Ovary (tissue), 9 donors: ENCODE measurements around the gene PVR. TPM values are rescaled to one million over a fixed set of nuclear protein-coding genes. Genes with fewer than 3 reads are reported as not detected.
"Not testable (repeated sequence)": the region's sequence is repeated elsewhere in the genome, so short reads cannot be mapped to it uniquely, and the experiment has no call there.

Experiments
- DNase-seq, 5 donors: peaks; one replicate each; pipeline ENCODE4 v3.0.0-alpha.2; 2019 to 2020
- H3K27ac ChIP-seq, 2 donors: fragments of 200-600 bp; one replicate each; pipeline versions ENCODE4 v1.5.1 to v1.8.0; 2019 to 2022
- H3K27me3 ChIP-seq: fragments of 200-600 bp; one replicate; pipeline ENCODE4 v1.8.0; 2022
- H3K36me3 ChIP-seq: fragments of 200-600 bp; sonication (generic); one replicate; pipeline ENCODE4 v1.5.1; 2019
- H3K4me1 ChIP-seq: one replicate; pipeline ENCODE4 v1.8.1; 2013; ENCODE audit warnings: mild to moderate bottlenecking, moderate library complexity; ENCODE audit not compliant: insufficient read depth
- H3K4me3 ChIP-seq: fragments of 200-600 bp; sonication (generic); one replicate; pipeline ENCODE4 v1.5.1; 2017
- H3K9me3 ChIP-seq, 2 donors: fragments of 200-600 bp in 1 of 2; sonication (generic) in 1 of 2; one replicate each; pipeline versions ENCODE4 v1.5.1 to v1.8.1; 2013 to 2019; ENCODE audit warnings: mild to moderate bottlenecking in 1 of 2, moderate library complexity in 1 of 2
- EP300 ChIP-seq: sonication (generic); formaldehyde crosslinking; IDR thresholded peaks from one replicate; pipeline ENCODE4 v1.6.1; 2017; ENCODE audit warnings: antibody characterized with exemption
- POLR2A ChIP-seq: fragments of 450-650 bp; IDR thresholded peaks from one replicate; pipeline ENCODE4 v1.6.1; 2017; ENCODE audit warnings: antibody characterized with exemption, mild to moderate bottlenecking, moderate library complexity
- WGBS, 3 donors: extraction: QIAGEN DNeasy Blood & Tissue Kit in 1 of 3; methylation state at CpG; one replicate each; pipeline versions ENCODE4 v1.1.5 to v1.1.7; 2013 to 2017; 5-methylcytosine and 5-hydroxymethylcytosine counted together
- intact Hi-C, 4 donors: fragments of 100-400 bp; cut with DNase I; formaldehyde crosslinking; loops; one replicate each; pipeline versions ENCODE4 v1.11.0 to v1.15.1; 2022 to 2023
- polyA plus RNA-seq, 2 donors: library from polyadenylated mRNA; stranded (reverse); fragments of 200-250 nt in 1 of 2; fragments of 350-450 nt in 1 of 2; fragmentation: Illumina TruSeq in 1 of 2; extraction: RNeasy Lipid Tissue Mini Kit (QIAGEN cat#74804) in 1 of 2; gene quantifications; one replicate each; pipeline ENCODE4 v1.2.3, GENCODE V29; 2013 to 2014
- total RNA-seq, 7 donors: library from RNA; depleted of rRNA in 2 of 7; stranded (reverse); fragments of >200 nt in 2 of 7; fragmentation: NEBNext Ultra II Directional in 3 of 7; extraction: Animal tissue kit (Norgen Biotek cat#: 25700) in 3 of 7; gene quantifications; one replicate each; pipeline versions ENCODE4 v1.1.0 to v1.2.4, GENCODE V29; 2016 to 2023
- TF ChIP-seq, protein P1 (sequence below), 3 donors: fragments of 450-650 bp in 2 of 3; fragments of 200-600 bp in 1 of 3; IDR thresholded peaks; one replicate each; pipeline versions ENCODE4 v1.5.1 to v1.8.0; 2016 to 2022; ENCODE audit warnings: antibody characterized with exemption in 3 of 3, mild to moderate bottlenecking in 1 of 3
- donor health status: DM: no; HTN: no; CAD: no; lungs with moderate emphysema.
- donor health status: DM: no; HTN: no; CAD: no.
- donor health status: Bipolar disorder and iron deficiency.
- donor health status: DM: yes; HTN: yes; CAD: no.
- donor health status: DM: no; HTN: no; CAD: no.
- donor health status: DM: yes; HTN: yes; CAD: no.

The PVR gene
- total and polyA plus RNA-seq, 9 donors: 14.0 to 33.9 (median 22.5) TPM

DNA sequence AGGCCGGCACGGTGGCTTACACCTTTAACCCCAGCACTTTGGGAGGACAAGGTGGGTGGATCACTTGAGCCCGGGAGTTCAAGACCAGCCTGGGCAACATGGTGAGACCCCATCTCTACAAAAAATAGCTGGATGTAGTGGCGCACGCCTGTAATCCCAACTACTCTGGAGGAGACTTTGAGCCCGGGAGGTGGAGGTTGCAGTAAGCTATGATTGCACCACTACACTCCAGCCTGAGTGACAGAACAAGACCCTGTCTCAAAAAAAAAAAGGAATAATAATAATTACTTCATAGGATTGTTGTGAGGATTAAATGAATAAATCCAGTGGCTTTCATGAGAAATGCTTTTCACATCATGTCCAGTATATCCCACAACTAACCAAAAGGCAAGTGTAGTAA lies 22.3 kb upstream of the PVR start:
- intact Hi-C loops: no loop called here
- 79 to 94% (median 86%) methylated on average over 6 of the region's 6 CpGs for WGBS, 3 donors
- Histone ChIP-seq H3K9me3 (no peaks in the 10 kb centered on the region), H3K4me3 (no peak overlapping the region), H3K36me3 (no peaks in the 10 kb centered on the region), H3K27ac (no peak overlapping the region), H3K27me3 (no peaks in the 10 kb centered on the region), H3K4me1 (no peaks in the 10 kb centered on the region)
- DNase-seq: no peak
- TF ChIP-seq POLR2A (no peak), EP300 (no peak)
- TF ChIP-seq, protein P1, sequence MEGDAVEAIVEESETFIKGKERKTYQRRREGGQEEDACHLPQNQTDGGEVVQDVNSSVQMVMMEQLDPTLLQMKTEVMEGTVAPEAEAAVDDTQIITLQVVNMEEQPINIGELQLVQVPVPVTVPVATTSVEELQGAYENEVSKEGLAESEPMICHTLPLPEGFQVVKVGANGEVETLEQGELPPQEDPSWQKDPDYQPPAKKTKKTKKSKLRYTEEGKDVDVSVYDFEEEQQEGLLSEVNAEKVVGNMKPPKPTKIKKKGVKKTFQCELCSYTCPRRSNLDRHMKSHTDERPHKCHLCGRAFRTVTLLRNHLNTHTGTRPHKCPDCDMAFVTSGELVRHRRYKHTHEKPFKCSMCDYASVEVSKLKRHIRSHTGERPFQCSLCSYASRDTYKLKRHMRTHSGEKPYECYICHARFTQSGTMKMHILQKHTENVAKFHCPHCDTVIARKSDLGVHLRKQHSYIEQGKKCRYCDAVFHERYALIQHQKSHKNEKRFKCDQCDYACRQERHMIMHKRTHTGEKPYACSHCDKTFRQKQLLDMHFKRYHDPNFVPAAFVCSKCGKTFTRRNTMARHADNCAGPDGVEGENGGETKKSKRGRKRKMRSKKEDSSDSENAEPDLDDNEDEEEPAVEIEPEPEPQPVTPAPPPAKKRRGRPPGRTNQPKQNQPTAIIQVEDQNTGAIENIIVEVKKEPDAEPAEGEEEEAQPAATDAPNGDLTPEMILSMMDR (IDR thresholded peaks at IDR 0.05): no peak

DNA sequence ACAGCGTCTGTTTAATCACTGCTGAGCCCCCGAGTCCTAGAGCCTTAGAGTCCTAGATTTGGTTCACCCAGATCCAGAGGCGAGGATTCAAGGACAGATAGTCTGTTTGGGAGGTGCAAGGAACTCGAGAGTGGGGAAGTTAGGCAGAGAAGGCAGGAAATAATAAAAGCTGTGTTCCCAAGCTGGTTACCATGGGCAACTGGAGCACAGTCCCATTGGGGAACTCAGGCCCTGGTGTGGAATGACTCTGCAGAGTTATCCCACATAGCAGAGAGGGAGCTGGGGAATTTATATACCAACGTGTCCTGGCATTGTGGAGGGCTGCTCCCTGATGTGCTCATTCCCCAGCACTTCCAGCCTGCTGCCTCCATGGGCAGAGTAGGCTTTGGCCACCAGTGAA lies 20.6 kb upstream of the PVR start:
- TF ChIP-seq POLR2A (no peak), EP300 (no peak)
- TF ChIP-seq, protein P1 (IDR thresholded peaks at IDR 0.05): no peak
- WGBS, 3 donors: 37 to 49% (median 46%) methylated on average over 5 of the region's 5 CpGs
- no peak overlapping the region for H3K27ac ChIP-seq
- H3K27me3 ChIP-seq: no peaks in the 10 kb centered on the region
- intact Hi-C loops: no loop called here
- no peak overlapping the region for H3K4me3 ChIP-seq
- no peaks in the 10 kb centered on the region for H3K36me3 ChIP-seq
- DNase-seq: no peak
- no peaks in the 10 kb centered on the region for H3K4me1 ChIP-seq
- H3K9me3 ChIP-seq: no peaks in the 10 kb centered on the region

DNA sequence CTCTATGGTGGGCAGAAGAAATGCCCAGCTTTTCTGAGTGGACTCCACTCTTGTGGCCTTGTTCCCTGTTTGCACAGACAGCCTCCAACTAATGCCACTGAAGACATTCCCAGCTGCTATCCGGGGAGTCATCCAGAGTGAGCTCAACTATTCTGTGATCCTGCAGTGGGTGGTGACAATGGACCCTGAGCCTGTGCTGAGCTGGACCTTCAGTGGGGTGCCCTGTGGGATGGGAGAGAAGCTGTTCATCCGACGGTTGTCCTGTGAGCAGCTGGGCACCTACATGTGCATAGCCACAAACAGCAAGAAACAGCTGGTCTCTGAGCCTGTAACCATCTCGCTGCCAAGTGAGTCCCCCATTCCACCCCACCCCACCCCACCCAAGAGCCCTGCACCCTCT lies 20.1 kb upstream of the PVR start:
- intact Hi-C loops: no loop called here
- no peak overlapping the region for H3K27ac ChIP-seq
- DNase-seq: no peak
- TF ChIP-seq, protein P1 (IDR thresholded peaks at IDR 0.05): no peak
- TF ChIP-seq EP300 (no peak), POLR2A (no peak)
- 76 to 89% (median 86%) methylated on average over 4 of the region's 4 CpGs for WGBS, 3 donors
- H3K4me1 ChIP-seq: no peaks in the 10 kb centered on the region
- no peak overlapping the region for H3K4me3 ChIP-seq
- H3K27me3 ChIP-seq: no peaks in the 10 kb centered on the region
- H3K9me3 ChIP-seq: no peaks in the 10 kb centered on the region
- H3K36me3 ChIP-seq: no peaks in the 10 kb centered on the region

DNA sequence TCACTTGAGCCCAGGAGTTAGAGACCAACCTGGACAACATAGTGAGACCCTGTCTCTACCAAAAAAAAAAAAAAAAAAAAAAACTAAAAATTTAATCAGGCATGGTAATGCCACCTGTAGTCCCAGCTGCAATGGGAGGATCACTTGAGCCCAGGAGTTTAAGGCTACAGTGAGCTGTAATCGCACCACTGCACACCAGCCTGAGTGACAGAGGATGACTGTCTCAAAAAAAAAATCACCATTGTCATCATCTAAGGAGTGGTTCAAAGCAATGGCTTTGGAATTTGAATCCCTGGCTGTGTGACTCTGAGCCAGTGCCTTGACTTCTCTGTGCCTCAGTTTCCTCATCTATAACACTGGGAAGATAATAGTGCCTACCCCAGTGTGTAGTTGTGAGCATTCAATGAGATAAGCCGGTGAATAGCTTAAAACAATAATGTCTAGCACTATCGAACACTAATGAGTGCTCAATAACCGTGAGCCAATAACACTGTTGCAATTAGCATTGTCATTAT lies 18.8 kb upstream of the PVR start:
- Histone ChIP-seq H3K9me3 (no peaks in the 10 kb centered on the region), H3K4me1 (no peaks in the 10 kb centered on the region), H3K27me3 (no peaks in the 10 kb centered on the region), H3K27ac (no peak overlapping the region), H3K36me3 (no peaks in the 10 kb centered on the region), H3K4me3 (no peak overlapping the region)
- no peak for DNase-seq
- 92 to 98% (median 95%) methylated on average over 4 of the region's 4 CpGs for WGBS, 3 donors
- TF ChIP-seq, protein P1 (IDR thresholded peaks at IDR 0.05): no peak
- TF ChIP-seq POLR2A: no peak
- no peak for TF ChIP-seq EP300
- intact Hi-C loops: no loop called here

DNA sequence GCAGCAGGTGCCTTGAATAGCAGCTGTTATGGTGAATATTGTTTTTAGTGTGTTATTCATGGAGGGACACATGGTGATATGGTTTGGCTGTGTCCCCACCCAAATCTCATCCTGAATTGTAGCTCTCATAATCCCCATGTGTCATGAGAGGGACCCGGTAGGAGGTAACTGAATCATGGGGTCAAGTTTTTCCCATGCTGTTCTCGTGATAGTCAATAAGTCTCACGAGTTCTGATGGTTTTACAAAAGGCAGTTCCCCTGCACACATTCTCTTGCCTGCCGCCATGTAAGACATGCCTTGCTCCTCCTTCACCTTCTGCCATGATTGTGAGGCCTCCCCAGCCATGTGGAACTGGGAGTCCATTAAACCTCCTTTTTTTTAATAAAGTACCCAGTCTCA lies 18.1 kb upstream of the PVR start:
- H3K27me3 ChIP-seq, H3K4me1 ChIP-seq, DNase-seq, H3K27ac ChIP-seq, H3K9me3 ChIP-seq, intact Hi-C loops, H3K4me3 ChIP-seq, H3K36me3 ChIP-seq: not testable (repeated sequence)
- WGBS, 3 donors: 84 to 88% (median 88%) methylated on average over 4 of the region's 4 CpGs
